ENCODE data around the gene BCL7A.

DNA sequence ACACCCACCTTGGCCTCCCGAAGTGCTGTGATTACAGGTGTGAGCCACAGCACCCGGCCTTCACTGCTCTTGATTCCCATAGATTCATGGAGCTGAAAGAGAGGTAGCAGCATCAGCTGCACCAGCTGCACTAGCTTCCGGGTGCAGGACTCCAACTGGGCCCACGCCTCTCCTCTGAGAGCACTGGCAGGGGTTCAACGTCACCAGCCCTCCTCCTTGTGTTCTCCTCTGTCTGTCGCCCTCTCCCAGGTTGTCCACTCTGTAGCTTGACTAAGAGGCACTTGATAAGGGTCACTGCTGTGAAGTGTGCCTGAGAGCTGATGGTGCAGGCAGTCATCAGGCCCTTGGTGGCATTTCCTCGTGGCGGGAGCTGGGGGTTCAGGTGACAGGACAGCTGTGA lies 85.2 kb downstream of the BCL7A start:
- TF ChIP-seq, protein P1, sequence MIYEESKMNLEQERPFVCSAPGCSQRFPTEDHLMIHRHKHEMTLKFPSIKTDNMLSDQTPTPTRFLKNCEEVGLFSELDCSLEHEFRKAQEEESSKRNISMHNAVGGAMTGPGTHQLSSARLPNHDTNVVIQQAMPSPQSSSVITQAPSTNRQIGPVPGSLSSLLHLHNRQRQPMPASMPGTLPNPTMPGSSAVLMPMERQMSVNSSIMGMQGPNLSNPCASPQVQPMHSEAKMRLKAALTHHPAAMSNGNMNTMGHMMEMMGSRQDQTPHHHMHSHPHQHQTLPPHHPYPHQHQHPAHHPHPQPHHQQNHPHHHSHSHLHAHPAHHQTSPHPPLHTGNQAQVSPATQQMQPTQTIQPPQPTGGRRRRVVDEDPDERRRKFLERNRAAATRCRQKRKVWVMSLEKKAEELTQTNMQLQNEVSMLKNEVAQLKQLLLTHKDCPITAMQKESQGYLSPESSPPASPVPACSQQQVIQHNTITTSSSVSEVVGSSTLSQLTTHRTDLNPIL (CRISPR knock-in tag; IDR thresholded peaks at IDR 0.05; ENCODE audit: low read depth) = no peak
- TF ChIP-seq ZFP3 (CRISPR knock-in tag; IDR thresholded peaks at IDR 0.05) = no peak
- no peak for TF ChIP-seq ZNF565 (CRISPR knock-in tag; conservative IDR thresholded peaks at IDR 0.05; ENCODE audit: low read depth)
- TF ChIP-seq ARNTL (CRISPR knock-in tag; IDR thresholded peaks at IDR 0.05; ENCODE audit: borderline replicate concordance, low read depth) = no peak
